ENCODE measurements around the gene CMPK1.

DNA sequence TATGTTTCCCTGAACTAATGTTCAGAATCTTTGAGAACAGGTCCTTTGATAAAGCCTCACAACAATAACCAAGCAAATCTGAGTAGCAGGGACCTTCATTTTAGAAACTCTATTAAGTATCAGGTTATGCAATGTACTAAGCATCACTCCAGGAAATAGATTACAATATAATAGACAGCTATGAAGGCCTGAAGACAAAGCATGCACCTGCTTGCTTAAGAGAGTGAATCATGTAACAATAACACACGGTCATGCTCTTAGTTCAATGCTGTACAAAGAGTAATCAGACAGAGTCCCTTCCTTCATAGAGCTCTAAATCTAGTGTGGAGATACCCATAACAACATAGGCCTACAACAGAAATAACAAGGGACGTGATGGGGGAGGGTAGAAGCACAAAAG lies 8.1 kb upstream of the CMPK1 start:
- TF ChIP-seq, protein P1, sequence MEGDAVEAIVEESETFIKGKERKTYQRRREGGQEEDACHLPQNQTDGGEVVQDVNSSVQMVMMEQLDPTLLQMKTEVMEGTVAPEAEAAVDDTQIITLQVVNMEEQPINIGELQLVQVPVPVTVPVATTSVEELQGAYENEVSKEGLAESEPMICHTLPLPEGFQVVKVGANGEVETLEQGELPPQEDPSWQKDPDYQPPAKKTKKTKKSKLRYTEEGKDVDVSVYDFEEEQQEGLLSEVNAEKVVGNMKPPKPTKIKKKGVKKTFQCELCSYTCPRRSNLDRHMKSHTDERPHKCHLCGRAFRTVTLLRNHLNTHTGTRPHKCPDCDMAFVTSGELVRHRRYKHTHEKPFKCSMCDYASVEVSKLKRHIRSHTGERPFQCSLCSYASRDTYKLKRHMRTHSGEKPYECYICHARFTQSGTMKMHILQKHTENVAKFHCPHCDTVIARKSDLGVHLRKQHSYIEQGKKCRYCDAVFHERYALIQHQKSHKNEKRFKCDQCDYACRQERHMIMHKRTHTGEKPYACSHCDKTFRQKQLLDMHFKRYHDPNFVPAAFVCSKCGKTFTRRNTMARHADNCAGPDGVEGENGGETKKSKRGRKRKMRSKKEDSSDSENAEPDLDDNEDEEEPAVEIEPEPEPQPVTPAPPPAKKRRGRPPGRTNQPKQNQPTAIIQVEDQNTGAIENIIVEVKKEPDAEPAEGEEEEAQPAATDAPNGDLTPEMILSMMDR (IDR thresholded peaks at IDR 0.05; ENCODE audit: poor library complexity, severe bottlenecking), result no peak
- TF ChIP-seq EZH2 (IDR thresholded peaks at IDR 0.05; ENCODE audit: borderline replicate concordance, insufficient read depth, low read length, poor library complexity, severe bottlenecking) (no peak), POLR2AphosphoS5 (IDR thresholded peaks at IDR 0.05) (no peak), MXI1 (conservative IDR thresholded peaks at IDR 0.05; ENCODE audit: poor library complexity, severe bottlenecking) (no peak), TAF1 (IDR thresholded peaks at IDR 0.05; ENCODE audit: low read depth) (no peak), RAD21 (conservative IDR thresholded peaks at IDR 0.05) (no peak), EP300 (conservative IDR thresholded peaks at IDR 0.05; ENCODE audit: poor library complexity, severe bottlenecking) (no peak)
- TF ChIP-seq, protein P2, sequence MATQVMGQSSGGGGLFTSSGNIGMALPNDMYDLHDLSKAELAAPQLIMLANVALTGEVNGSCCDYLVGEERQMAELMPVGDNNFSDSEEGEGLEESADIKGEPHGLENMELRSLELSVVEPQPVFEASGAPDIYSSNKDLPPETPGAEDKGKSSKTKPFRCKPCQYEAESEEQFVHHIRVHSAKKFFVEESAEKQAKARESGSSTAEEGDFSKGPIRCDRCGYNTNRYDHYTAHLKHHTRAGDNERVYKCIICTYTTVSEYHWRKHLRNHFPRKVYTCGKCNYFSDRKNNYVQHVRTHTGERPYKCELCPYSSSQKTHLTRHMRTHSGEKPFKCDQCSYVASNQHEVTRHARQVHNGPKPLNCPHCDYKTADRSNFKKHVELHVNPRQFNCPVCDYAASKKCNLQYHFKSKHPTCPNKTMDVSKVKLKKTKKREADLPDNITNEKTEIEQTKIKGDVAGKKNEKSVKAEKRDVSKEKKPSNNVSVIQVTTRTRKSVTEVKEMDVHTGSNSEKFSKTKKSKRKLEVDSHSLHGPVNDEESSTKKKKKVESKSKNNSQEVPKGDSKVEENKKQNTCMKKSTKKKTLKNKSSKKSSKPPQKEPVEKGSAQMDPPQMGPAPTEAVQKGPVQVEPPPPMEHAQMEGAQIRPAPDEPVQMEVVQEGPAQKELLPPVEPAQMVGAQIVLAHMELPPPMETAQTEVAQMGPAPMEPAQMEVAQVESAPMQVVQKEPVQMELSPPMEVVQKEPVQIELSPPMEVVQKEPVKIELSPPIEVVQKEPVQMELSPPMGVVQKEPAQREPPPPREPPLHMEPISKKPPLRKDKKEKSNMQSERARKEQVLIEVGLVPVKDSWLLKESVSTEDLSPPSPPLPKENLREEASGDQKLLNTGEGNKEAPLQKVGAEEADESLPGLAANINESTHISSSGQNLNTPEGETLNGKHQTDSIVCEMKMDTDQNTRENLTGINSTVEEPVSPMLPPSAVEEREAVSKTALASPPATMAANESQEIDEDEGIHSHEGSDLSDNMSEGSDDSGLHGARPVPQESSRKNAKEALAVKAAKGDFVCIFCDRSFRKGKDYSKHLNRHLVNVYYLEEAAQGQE (IDR thresholded peaks at IDR 0.05; ENCODE audit: borderline replicate concordance), result no peak
